Left colon (tissue), 2 donors: ENCODE results near the gene CHDH. TPM values are rescaled to one million over a fixed set of nuclear protein-coding genes. Genes with fewer than 3 reads are reported as not detected.

Source experiments
- ATAC-seq: fragments of 200-7000 bp; cut with Tn5 transposase; one replicate; pipeline ENCODE4 v1.9.1; 2020; ENCODE audit warnings: mild to moderate bottlenecking, moderate library complexity
- DNase-seq, 2 donors: peaks; one replicate each; pipeline ENCODE4 v3.0.0-alpha.2; 2020
- intact Hi-C, 2 donors: fragments of 100-400 bp; cut with DNase I in 1 of 2; cut with micrococcal nuclease in 1 of 2; formaldehyde crosslinking; loops; one replicate each; pipeline versions ENCODE4 v1.11.2 to v1.14.0; 2022; cut with DNase I, micrococcal nuclease
- total RNA-seq, 2 donors: library from RNA; stranded (reverse); fragmentation: NEBNext Ultra II Directional; extraction: Animal tissue kit (Norgen Biotek cat#: 25700); gene quantifications; one replicate each; pipeline ENCODE4 v1.2.1, GENCODE V29; 2021
- donor health status: DM: no; HTN: no; CAD: no.
- donor health status: DM: yes; HTN: yes; CAD: no.

Gene CHDH
- total RNA-seq, 2 donors from 2014 or later = 30.6 to 34.1 TPM

GRCh38 chr3:53774414-53774813 lies 71.8 kb downstream of the CHDH start:
- DNase-seq = no peak
- intact Hi-C loops = no loop called here
- no peak for ATAC-seq

GRCh38 chr3:53773611-53774368 lies 72.4 kb downstream of the CHDH start:
- ATAC-seq (no peak), DNase-seq (no peak)
- intact Hi-C loops = no loop called here

DNA sequence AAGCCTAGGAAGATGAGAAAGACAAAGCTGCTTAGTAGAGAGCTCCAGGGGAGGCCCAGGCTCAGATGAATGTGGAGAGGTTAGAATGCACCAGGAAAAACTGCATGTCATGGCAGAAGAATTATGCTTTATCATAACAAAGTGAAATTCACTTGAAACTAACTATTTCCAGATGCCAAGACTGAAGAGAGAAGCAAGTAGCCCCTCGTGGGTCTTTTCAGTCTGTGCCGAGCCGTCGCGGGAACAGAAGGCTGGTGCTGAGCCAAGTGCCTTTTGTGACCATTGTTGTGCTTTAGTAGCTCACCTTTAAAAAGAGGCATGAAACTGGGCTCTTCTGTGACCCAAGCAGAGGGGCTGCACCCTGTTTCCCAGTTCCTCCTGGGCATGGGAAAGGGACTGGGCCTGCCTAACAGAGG lies 73.2 kb downstream of the CHDH start:
- DNase-seq = no peak
- ATAC-seq = no peak
- intact Hi-C loops = no loop called here

DNA sequence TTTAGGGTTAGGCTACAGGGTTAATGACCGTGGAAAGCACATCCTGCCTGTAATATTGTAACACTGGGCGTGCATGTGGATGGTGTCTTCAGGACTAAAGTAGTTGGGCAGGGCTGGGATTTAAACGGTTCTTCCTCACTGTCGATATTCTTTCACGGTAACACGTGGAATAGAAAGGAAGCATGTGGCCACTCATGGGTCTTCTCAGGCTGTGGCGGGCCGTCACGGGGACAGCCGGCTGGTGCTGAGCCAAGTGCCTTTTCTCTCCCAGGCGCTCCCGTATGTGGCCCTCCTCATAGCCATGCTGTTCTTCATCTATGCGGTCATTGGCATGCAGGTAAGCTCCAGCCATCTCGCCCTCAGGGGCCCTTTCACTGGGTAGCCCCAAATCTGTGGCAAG lies 73.7 kb downstream of the CHDH start:
- no peak for DNase-seq
- intact Hi-C loops = no loop called here
- ATAC-seq = no peak

DNA sequence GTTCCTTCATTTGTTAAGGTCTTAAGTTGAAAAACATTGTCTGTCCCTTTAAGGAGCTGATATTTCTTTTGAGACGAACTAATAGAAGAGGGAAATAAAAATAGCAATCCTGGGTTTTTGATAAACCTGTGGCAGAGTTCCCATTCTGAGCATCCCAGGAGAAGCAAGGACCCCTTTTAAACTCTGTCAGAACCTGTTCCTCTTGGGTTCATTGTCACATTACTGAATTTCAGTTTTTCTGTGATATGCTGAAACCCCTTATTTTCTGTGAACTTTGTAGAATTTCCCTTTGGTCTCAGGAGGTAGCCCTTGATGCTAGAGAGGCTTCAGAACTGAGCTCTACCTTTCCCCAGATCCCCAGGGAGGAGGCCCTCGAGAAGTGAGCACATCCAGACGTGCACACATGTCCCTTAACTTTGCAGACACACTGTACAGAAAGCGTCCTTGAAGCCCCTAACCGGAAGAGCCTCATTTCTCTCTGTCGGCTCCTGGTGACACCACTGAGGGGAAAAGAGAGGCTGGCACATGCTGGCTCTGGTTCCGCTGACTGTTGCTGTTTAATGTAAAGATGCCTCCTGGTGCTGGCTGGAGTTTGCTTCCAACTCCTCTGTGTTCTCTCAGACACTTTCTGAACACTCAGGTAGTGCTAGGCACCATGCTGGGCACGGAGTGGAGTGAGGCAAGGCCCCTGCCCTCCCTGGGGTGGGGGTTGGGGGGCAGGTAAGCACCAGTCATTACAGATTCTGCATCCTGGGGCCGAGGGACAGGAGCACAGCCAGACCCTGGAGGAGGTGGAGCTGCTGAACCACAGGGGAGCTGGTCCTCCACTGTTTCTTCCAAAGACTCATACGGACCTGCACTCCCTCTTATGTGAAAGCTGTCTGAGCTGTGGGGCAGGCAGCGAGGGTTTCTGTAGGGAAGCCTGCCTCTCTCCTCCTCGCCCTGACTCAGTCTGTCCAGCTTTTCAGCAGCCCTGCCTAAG lies 77.5 kb downstream of the CHDH start:
- ATAC-seq (no peak), DNase-seq (no peak)
- intact Hi-C loops = no loop called here

DNA sequence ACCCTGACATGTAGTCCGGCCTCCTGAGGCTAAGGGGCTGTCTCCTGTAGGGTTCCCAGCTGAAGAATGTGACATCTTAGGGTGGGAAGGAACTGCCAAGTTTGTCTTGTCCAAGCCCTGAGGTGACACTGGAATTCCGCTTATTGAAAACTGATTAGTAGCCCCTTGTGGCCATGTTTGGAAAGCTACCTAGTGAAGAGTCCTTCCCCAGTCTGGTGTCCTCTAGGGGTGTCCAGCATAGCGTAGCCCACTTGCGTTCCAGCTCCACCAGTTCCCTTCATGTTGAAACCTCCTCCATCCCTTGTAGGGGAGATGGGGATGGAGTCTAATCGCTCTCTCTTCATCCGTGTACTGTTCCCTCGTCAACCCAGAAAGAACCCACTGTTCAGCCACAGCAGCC lies 79.5 kb downstream of the CHDH start:
- DNase-seq = no peak
- intact Hi-C loops = no loop called here
- no peak for ATAC-seq

- intact Hi-C loops = no loop called here
- ATAC-seq = no peak
- DNase-seq = no peak
These were observed 80.5 kb downstream of the CHDH start for GRCh38 chr3:53765753-53766152.

GRCh38 chr3:53764026-53764775 lies 82.0 kb downstream of the CHDH start:
- ATAC-seq (peak; percentile 75), DNase-seq (no peak)
- intact Hi-C loops = no loop called here

GRCh38 chr3:53763353-53763752 lies 82.9 kb downstream of the CHDH start:
- ATAC-seq = no peak
- intact Hi-C loops = no loop called here
- DNase-seq = no peak

Other genes with a start within 250 kb of the CHDH start
- gene IL17RB, start 149 bp upstream of the CHDH start, total RNA-seq = 10 to 100 TPM; 10.9 to 15.6 TPM
- 10 to 100 TPM; 19.0 to 27.7 TPM for gene ACTR8, start 35.7 kb upstream of the CHDH start, total RNA-seq
- gene SELENOK, start 45.4 kb upstream of the CHDH start, total RNA-seq = 10 to 100 TPM; 44.2 to 53.4 TPM